ENCODE data around the gene CHST2.

- TF ChIP-seq CTCF (IDR thresholded peaks at IDR 0.05; ENCODE audit: borderline replicate concordance, extremely low read depth, low read length, poor library complexity, severe bottlenecking) (no peak), EZH2 (IDR thresholded peaks at IDR 0.05; ENCODE audit: borderline replicate concordance, low read depth, low read length, severe bottlenecking) (no peak)
Observed at GRCh38 chr3:143070977-143071551, 48.5 kb upstream of the CHST2 start.

Measured in DND-41 (cell line).